Measurements from ENCODE around the gene MRC1.

MRC1 gene

GRCh38 chr10:17907641-17908040 lies 98.5 kb downstream of the MRC1 start:
- ChIA-PET CTCF (interaction anchor here (1.0 kb wide), 1 partner anchor 196 kb away, joined by 3 read pairs; no protein-coding TSS in a partner anchor), POLR2A (no interaction called here)
- DNase-seq (ENCODE audit: extremely low spot score), result no peak

DNA sequence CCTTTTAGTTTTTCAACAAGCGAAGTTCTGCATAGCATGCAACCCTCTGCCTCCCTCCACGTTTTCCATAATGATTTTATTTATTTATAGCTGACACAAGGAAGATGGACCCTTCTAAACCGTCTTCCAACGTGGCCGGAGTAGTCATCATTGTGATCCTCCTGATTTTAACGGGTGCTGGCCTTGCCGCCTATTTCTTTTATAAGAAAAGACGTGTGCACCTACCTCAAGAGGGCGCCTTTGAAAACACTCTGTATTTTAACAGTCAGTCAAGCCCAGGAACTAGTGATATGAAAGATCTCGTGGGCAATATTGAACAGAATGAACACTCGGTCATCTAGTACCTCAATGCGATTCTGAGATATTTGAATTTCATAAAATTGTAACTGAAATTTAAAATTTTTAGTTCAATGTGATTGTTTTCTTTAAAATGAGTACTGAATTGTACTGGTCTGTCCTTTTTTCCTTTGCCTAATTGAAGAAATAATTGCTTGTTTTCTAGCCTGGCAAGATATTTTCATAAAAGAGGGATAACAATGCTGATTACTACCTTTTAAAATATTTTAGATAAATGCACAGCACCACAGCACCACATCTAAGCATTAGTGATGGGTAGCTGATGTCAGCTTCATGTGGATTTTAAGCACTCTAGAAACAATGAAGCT lies 101.1 kb downstream of the MRC1 start:
- TF ChIP-seq, protein P1, sequence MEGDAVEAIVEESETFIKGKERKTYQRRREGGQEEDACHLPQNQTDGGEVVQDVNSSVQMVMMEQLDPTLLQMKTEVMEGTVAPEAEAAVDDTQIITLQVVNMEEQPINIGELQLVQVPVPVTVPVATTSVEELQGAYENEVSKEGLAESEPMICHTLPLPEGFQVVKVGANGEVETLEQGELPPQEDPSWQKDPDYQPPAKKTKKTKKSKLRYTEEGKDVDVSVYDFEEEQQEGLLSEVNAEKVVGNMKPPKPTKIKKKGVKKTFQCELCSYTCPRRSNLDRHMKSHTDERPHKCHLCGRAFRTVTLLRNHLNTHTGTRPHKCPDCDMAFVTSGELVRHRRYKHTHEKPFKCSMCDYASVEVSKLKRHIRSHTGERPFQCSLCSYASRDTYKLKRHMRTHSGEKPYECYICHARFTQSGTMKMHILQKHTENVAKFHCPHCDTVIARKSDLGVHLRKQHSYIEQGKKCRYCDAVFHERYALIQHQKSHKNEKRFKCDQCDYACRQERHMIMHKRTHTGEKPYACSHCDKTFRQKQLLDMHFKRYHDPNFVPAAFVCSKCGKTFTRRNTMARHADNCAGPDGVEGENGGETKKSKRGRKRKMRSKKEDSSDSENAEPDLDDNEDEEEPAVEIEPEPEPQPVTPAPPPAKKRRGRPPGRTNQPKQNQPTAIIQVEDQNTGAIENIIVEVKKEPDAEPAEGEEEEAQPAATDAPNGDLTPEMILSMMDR (IDR thresholded peaks at IDR 0.05; ENCODE audit: control extremely low read depth, extremely low read depth, low read depth, missing control alignments), result peak; percentile 60
- DNase-seq (ENCODE audit: extremely low spot score), result peak; percentile 26
- ChIA-PET POLR2A (no interaction called here), CTCF (interaction anchor here (0.7 to 1.6 kb wide), 5 partner anchors 11 to 329 kb away, joined by 3 to 4 read pairs (median 4); no protein-coding TSS in a partner anchor)

More at GRCh38 chr10:17907641-17908040, 98.5 kb downstream of the MRC1 start:
- TF ChIP-seq, protein P1 (IDR thresholded peaks at IDR 0.05; ENCODE audit: control extremely low read depth, extremely low read depth, low read depth, missing control alignments), result no peak

DNA sequence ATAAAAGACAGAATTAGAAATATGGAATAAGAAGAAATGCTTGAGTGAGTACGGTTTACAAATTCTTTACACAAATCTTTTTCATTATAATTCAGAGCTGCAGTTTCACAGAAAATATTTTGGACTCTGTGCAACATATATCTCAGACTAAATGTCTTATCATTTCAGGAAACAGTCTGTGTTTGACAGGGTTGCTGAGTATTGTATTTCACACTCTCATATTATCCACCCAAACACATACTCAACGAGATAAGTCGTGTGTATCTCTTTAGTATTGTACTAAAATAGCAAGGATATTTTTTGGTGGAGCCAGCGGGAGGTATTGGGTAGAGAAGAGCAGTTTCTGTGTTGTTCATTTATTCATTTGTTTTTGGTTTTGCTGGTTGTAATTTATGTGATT lies 103.6 kb downstream of the MRC1 start:
- ChIA-PET POLR2A (no interaction called here), CTCF (no interaction called here)
- TF ChIP-seq, protein P1 (IDR thresholded peaks at IDR 0.05; ENCODE audit: control extremely low read depth, extremely low read depth, low read depth, missing control alignments), result no peak
- no peak for DNase-seq (ENCODE audit: extremely low spot score)

- DNase-seq (ENCODE audit: extremely low spot score), result no peak
- POLR2A ChIA-PET, result no interaction called here
- CTCF ChIA-PET, result no interaction called here
- TF ChIP-seq, protein P1 (IDR thresholded peaks at IDR 0.05; ENCODE audit: control extremely low read depth, extremely low read depth, low read depth, missing control alignments), result no peak
These were observed 104.5 kb downstream of the MRC1 start for GRCh38 chr10:17913604-17914003.

GRCh38 chr10:17914169-17915045 lies 105.3 kb downstream of the MRC1 start:
- DNase-seq (ENCODE audit: extremely low spot score), result no peak
- CTCF ChIA-PET, result no interaction called here
- TF ChIP-seq, protein P1 (IDR thresholded peaks at IDR 0.05; ENCODE audit: control extremely low read depth, extremely low read depth, low read depth, missing control alignments), result no peak
- POLR2A ChIA-PET, result no interaction called here

- DNase-seq (ENCODE audit: extremely low spot score), result no peak
- TF ChIP-seq, protein P1 (IDR thresholded peaks at IDR 0.05; ENCODE audit: control extremely low read depth, extremely low read depth, low read depth, missing control alignments), result no peak
- ChIA-PET POLR2A (no interaction called here), CTCF (no interaction called here)
These were observed 106.0 kb downstream of the MRC1 start for GRCh38 chr10:17915181-17915580.
